GM12891 (cell line): ENCODE results near the gene SLC22A2.

ENCODE experiments used
- PAX5 ChIP-seq: IDR thresholded peaks from 2 replicates; pipeline ENCODE4 v1.6.1; 2011; ENCODE audit warnings: low read length, moderate library complexity, mild to moderate bottlenecking; ENCODE audit not compliant: insufficient read depth, severe bottlenecking
- POLR2A ChIP-seq: IDR thresholded peaks from 2 replicates; pipeline ENCODE4 v1.6.1; 2011; ENCODE audit warnings: low read depth, low read length, control low read depth
- POLR2AphosphoS5 ChIP-seq: IDR thresholded peaks from 2 replicates; pipeline ENCODE4 v1.6.1; 2011; ENCODE audit warnings: low read depth, low read length, control low read depth
- TAF1 ChIP-seq: IDR thresholded peaks from 2 replicates; pipeline ENCODE4 v1.6.1; 2011; ENCODE audit warnings: low read depth, low read length, control low read depth

DNA sequence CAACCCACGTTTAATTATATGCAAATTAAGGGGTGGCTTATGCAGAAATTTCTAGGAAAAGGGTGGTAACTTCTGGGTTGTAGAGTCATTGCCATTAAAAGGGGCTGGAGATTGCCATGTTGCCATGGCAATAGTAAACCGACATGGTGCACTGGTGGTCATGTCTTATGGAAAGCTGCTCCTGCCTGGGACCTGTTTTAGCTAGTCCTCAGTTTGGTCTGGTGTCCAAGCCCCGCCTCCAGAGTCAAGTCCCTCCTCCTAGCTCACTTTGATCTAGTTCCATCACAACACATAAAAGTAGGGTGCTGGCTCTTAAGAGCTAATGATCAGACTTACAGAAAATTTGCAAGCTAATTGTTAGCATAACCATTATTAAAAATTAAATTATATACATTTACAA lies 5.3 kb downstream of the SLC22A2 start:
- TF ChIP-seq PAX5 = no peak
- no peak for TF ChIP-seq POLR2A
- no peak for TF ChIP-seq POLR2AphosphoS5
- no peak for TF ChIP-seq TAF1
